ENCODE measurements around the gene PSMD8.

PSMD8 gene

GRCh38 chr19:38417146-38417543 is 42.8 kb downstream of the PSMD8 start:
- no peaks in the 10 kb centered on the region for H3K9me3 ChIP-seq (ENCODE audit: low read length)
- H3K4me3 ChIP-seq (ENCODE audit: low read depth, low read length, poor library complexity, severe bottlenecking): no peak overlapping the region
- H3K79me2 ChIP-seq (ENCODE audit: insufficient read depth, low read length): no peaks in the 10 kb centered on the region
- peak overlapping the region; percentile 62; the same call in 1 of the 2 replicates for H3K4me2 ChIP-seq (ENCODE audit: low read length)
- no peak overlapping the region for H3K27ac ChIP-seq (ENCODE audit: low read depth, low read length, poor library complexity, severe bottlenecking)
- H3K27me3 ChIP-seq (ENCODE audit: insufficient read depth, low read length): no peaks in the 10 kb centered on the region; the same call in 1 of the 2 replicates
- H3K36me3 ChIP-seq (ENCODE audit: insufficient read depth, low read length): no peaks in the 10 kb centered on the region
- no peaks in the 10 kb centered on the region for H4K20me1 ChIP-seq (ENCODE audit: insufficient read depth, low read length)
- TF ChIP-seq EZH2 (IDR thresholded peaks at IDR 0.05; ENCODE audit: borderline replicate concordance, low read length): no peak
- TF ChIP-seq CTCF (IDR thresholded peaks at IDR 0.05; ENCODE audit: low read length): no peak
- peaks cover 14% of the 10 kb centered on the region for H3K4me1 ChIP-seq (ENCODE audit: insufficient read depth, low read length, severe bottlenecking)
- H3K9me2 ChIP-seq (ENCODE audit: low read depth, low read length): no peaks in the 10 kb centered on the region
- no peak overlapping the region for H2AFZ ChIP-seq (ENCODE audit: low read length)
- H3K9ac ChIP-seq (ENCODE audit: low read length): no peak overlapping the region
- no peaks in the 10 kb centered on the region for H3F3A ChIP-seq (ENCODE audit: insufficient read depth, low read length)

DNA sequence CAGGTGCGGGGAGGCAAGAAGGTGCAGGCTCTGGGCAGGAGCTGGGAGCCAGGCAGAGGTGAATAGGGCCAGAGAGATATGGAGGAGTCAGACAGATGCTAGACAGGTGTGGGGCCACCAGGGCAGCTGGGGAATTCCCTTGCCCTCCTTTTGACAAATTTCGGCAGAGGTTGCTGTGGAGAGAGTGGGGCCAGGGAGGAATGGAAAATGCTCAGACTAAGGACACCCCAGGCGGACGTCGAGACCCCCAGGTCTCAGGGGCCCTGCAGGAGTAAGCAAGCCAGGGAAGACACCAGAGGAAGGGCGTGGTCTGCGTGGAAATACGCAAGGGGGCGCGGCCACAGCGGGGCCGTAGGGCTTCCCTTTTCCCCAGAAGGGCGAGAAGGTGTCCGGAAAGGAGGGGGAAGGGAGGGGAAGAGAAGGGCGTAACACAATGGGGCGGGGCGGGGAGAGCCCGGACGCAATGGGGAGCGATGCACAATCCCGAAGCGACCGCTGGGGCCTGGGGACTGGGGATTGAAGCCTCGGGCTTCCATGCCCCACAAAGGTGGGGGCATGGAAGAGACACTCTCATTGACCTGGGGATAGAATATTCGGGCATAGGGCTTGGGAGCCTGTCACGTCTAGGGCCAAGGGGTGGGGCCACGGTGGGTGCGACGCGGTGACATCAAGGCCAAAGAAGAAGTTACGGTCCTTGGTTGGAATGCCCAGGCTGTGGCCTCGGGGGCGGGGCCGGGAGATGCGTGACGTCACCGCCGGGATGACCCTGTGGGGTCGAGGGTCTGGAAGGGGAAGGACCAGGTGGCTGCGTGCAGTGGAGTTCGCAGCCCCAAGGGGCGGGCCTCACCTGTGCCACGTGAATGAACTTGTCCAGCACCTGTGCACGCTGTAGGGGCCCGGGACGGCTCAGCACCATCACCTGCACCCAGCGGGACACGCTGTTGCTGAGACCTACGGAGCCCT is 43.5 kb downstream of the PSMD8 start:
- no peaks in the 10 kb centered on the region; the same call in 1 of the 2 replicates for H3K27me3 ChIP-seq (ENCODE audit: insufficient read depth, low read length)
- peak overlapping the region; percentile 54 for H3K4me3 ChIP-seq (ENCODE audit: low read depth, low read length, poor library complexity, severe bottlenecking)
- H4K20me1 ChIP-seq (ENCODE audit: insufficient read depth, low read length): no peaks in the 10 kb centered on the region
- no peaks in the 10 kb centered on the region for H3K9me2 ChIP-seq (ENCODE audit: low read depth, low read length)
- no peaks in the 10 kb centered on the region for H3K79me2 ChIP-seq (ENCODE audit: insufficient read depth, low read length)
- H3K9ac ChIP-seq (ENCODE audit: low read length): no peak overlapping the region; the same call in 1 of the 2 replicates
- H3K4me2 ChIP-seq (ENCODE audit: low read length): peak overlapping the region; percentile 62
- H3F3A ChIP-seq (ENCODE audit: insufficient read depth, low read length): no peaks in the 10 kb centered on the region
- H2AFZ ChIP-seq (ENCODE audit: low read length): no peak overlapping the region
- no peaks in the 10 kb centered on the region for H3K9me3 ChIP-seq (ENCODE audit: low read length)
- H3K4me1 ChIP-seq (ENCODE audit: insufficient read depth, low read length, severe bottlenecking): peaks cover 14% of the 10 kb centered on the region
- no peak overlapping the region for H3K27ac ChIP-seq (ENCODE audit: low read depth, low read length, poor library complexity, severe bottlenecking)
- H3K36me3 ChIP-seq (ENCODE audit: insufficient read depth, low read length): no peaks in the 10 kb centered on the region
- no peak for TF ChIP-seq CTCF (IDR thresholded peaks at IDR 0.05; ENCODE audit: low read length)
- no peak for TF ChIP-seq EZH2 (IDR thresholded peaks at IDR 0.05; ENCODE audit: borderline replicate concordance, low read length)

- no peaks in the 10 kb centered on the region for H3K9me2 ChIP-seq (ENCODE audit: low read depth, low read length)
- H3K36me3 ChIP-seq (ENCODE audit: insufficient read depth, low read length): no peaks in the 10 kb centered on the region
Measured at GRCh38 chr19:38420935-38421334, 46.6 kb downstream of the PSMD8 start.

More at GRCh38 chr19:38420935-38421334, 46.6 kb downstream of the PSMD8 start:
- Histone ChIP-seq H3F3A (ENCODE audit: insufficient read depth, low read length) (no peaks in the 10 kb centered on the region), H4K20me1 (ENCODE audit: insufficient read depth, low read length) (no peaks in the 10 kb centered on the region), H3K4me2 (ENCODE audit: low read length) (no peak overlapping the region), H3K4me3 (ENCODE audit: low read depth, low read length, poor library complexity, severe bottlenecking) (no peak overlapping the region), H3K9ac (ENCODE audit: low read length) (no peak overlapping the region), H2AFZ (ENCODE audit: low read length) (no peak overlapping the region), H3K9me3 (ENCODE audit: low read length) (no peaks in the 10 kb centered on the region), H3K27ac (ENCODE audit: low read depth, low read length, poor library complexity, severe bottlenecking) (no peak overlapping the region), H3K4me1 (ENCODE audit: insufficient read depth, low read length, severe bottlenecking) (peaks cover 14% of the 10 kb centered on the region), H3K27me3 (ENCODE audit: insufficient read depth, low read length) (no peaks in the 10 kb centered on the region), H3K79me2 (ENCODE audit: insufficient read depth, low read length) (no peaks in the 10 kb centered on the region)
- TF ChIP-seq CTCF (IDR thresholded peaks at IDR 0.05; ENCODE audit: low read length) (no peak), EZH2 (IDR thresholded peaks at IDR 0.05; ENCODE audit: borderline replicate concordance, low read length) (no peak)

All from OCI-LY1 (cell line).